GM12878 (cell line): ENCODE data around the gene PRKN. TPM values are rescaled to one million over a fixed set of nuclear protein-coding genes. Genes with fewer than 3 reads are reported as not detected.

ENCODE experiments used
- ATF7 ChIP-seq: fragments of 450-650 bp; IDR thresholded peaks from 2 replicates; pipeline ENCODE4 v1.6.1; 2016; ENCODE audit warnings: low read depth, mild to moderate bottlenecking
- CEBPZ ChIP-seq: fragments of 150-350 bp; IDR thresholded peaks from 2 replicates; pipeline ENCODE4 v1.6.1; 2016; ENCODE audit warnings: low read depth, low read length
- CHD4 ChIP-seq: fragments of 200-600 bp; sonication (generic); IDR thresholded peaks from 2 replicates; pipeline ENCODE4 v1.6.1; 2016; ENCODE audit warnings: mild to moderate bottlenecking
- HDGF ChIP-seq: fragments of 450-650 bp; IDR thresholded peaks from 2 replicates; pipeline ENCODE4 v1.6.1; 2016; ENCODE audit warnings: antibody characterized with exemption
- JUNB ChIP-seq: IDR thresholded peaks from 2 replicates; pipeline ENCODE4 v1.6.1; 2016; ENCODE audit warnings: antibody characterized with exemption, mild to moderate bottlenecking
- MYB ChIP-seq: fragments of 150-350 bp; IDR thresholded peaks from 2 replicates; pipeline ENCODE4 v1.6.1; 2014; ENCODE audit warnings: mild to moderate bottlenecking, low read depth, low read length, borderline replicate concordance
- NFIC ChIP-seq: IDR thresholded peaks from 2 replicates; pipeline ENCODE4 v1.6.1; 2012; ENCODE audit warnings: low read depth, mild to moderate bottlenecking, inconsistent platforms, low read length, moderate library complexity
- NKRF ChIP-seq: fragments of 450-650 bp; conservative IDR thresholded peaks from 2 replicates; pipeline ENCODE4 v1.6.1; 2017; ENCODE audit warnings: mild to moderate bottlenecking, moderate library complexity
- NR2F1 ChIP-seq: fragments of 450-650 bp; conservative IDR thresholded peaks from 2 replicates; pipeline ENCODE4 v1.6.1; 2017; ENCODE audit warnings: mild to moderate bottlenecking
- RAD21 ChIP-seq: IDR thresholded peaks from 2 replicates; pipeline ENCODE4 v1.6.1; 2011; ENCODE audit warnings: mild to moderate bottlenecking, low read depth, low read length, moderate library complexity; ENCODE audit not compliant: insufficient read depth
- RFX5 ChIP-seq: IDR thresholded peaks from 2 replicates; pipeline ENCODE4 v1.6.1; 2011; ENCODE audit warnings: low read depth, low read length, improper control_type of control experiment
- YY1 ChIP-seq: IDR thresholded peaks from 2 replicates; pipeline ENCODE4 v1.6.1; 2011; ENCODE audit warnings: low read depth, mild to moderate bottlenecking, low read length
- ZBTB40 ChIP-seq: fragments of 450-650 bp; IDR thresholded peaks from 2 replicates; pipeline ENCODE4 v1.6.1; 2016; ENCODE audit warnings: mild to moderate bottlenecking, moderate library complexity, borderline replicate concordance
- ZNF592 ChIP-seq: fragments of 450-650 bp; IDR thresholded peaks from 2 replicates; pipeline ENCODE4 v1.6.1; 2017; ENCODE audit warnings: mild to moderate bottlenecking, moderate library complexity
- ZZZ3 ChIP-seq: IDR thresholded peaks from 2 replicates; pipeline ENCODE4 v1.6.1; 2011; ENCODE audit warnings: low read depth; ENCODE audit not compliant: control insufficient read depth, insufficient read length
- polyA plus RNA-seq, 11 experiments: library from polyadenylated mRNA; depleted of rRNA in 4 of 11; unstranded in 6 of 11; stranded (reverse) in 5 of 11; fragments of >200 nt; fragmentation: Nextera tagmentation in 4 of 11; fragmentation: Illumina TruSeq in 1 of 11; extraction: Ambion mirVana in 4 of 11; extraction: Trizol in 1 of 11; gene quantifications; 1 replicate in 1 of 11; 2 replicates in 10 of 11; pipeline versions ENCODE4 v1.2.1 to v1.2.3, GENCODE V29; 2011 to 2016; ENCODE audit warnings: inconsistent platforms in 2 of 11, missing spikeins in 2 of 11, low read depth in 1 of 11
- total RNA-seq, 4 experiments: library from RNA; depleted of rRNA in 3 of 4; stranded (reverse); fragments of >200 nt in 3 of 4; fragmentation: Illumina TruSeq in 1 of 4; extraction: Trizol in 1 of 4; gene quantifications; 2 replicates each; pipeline versions ENCODE4 v1.2.1 to v1.2.3, GENCODE V29; 2013 to 2021

Gene PRKN
- total and polyA plus RNA-seq, 10 of the 15 experiments (the other 5 are each of a cell fraction or from before 2014, with no cell fraction given): 0.06 to 0.09 TPM; not detected in 8

GRCh38 chr6:161373905-161374451 is 1353.6 kb downstream of the PRKN start (continued):
- TF ChIP-seq RFX5 (no peak), ATF7 (no peak), HDGF (peak; percentile 77; the same call in 1 of the 2 replicates), RAD21 (peak; percentile 91), ZZZ3 (no peak), ZBTB40 (no peak), ZNF592 (no peak), NKRF (no peak), NFIC (no peak), CHD4 (no peak), CEBPZ (no peak), JUNB (no peak), MYB (no peak), YY1 (peak; percentile 57; the same call in 1 of the 2 replicates), NR2F1 (no peak)
